PC-9 (cell line): Measurements from ENCODE around the gene SFMBT2. TPM values are rescaled to one million over a fixed set of nuclear protein-coding genes. Genes with fewer than 3 reads are reported as not detected.

Source experiments
- BruUV-seq: library from RNA; stranded (reverse); fragments of 400-500 nt; replicated peaks from 2 replicates; lab custom pipeline; 2021; lab: Mats Ljungman, UMichigan
- CTCF ChIA-PET: fragments of 300-600 bp; sonication (Branson Sonifier 250); formaldehyde crosslinking; loops from one replicate; lab custom pipeline; 2022; ENCODE audit warnings: antibody characterized with exemption; lab: Charles Lee
- POLR2A ChIA-PET: fragments of 300-600 bp; sonication (Branson Sonifier 250); formaldehyde crosslinking; loops from one replicate; lab custom pipeline; 2022; ENCODE audit warnings: antibody characterized with exemption; ENCODE audit not compliant: unreplicated experiment; lab: Charles Lee
- DNase-seq, 2 experiments: peaks; one replicate each; pipeline versions ENCODE4 v3.0.0 to v3.0.0-alpha.2; 2015 to 2022; ENCODE audit warnings: mixed read lengths in 1 of 2
- H2AFZ ChIP-seq: fragments of 200-600 bp; sonication (generic); 2 replicates; pipeline ENCODE4 v1.8.1; 2017; ENCODE audit warnings: antibody characterized with exemption
- H3F3A ChIP-seq: fragments of 200-600 bp; sonication (generic); 2 replicates; pipeline ENCODE4 v1.8.1; 2017; ENCODE audit warnings: antibody characterized with exemption, mild to moderate bottlenecking, low read depth; ENCODE audit not compliant: insufficient read depth
- H3K27ac ChIP-seq: fragments of 200-600 bp; sonication (generic); 2 replicates; pipeline ENCODE4 v1.6.1; 2016; ENCODE audit warnings: mixed run types
- H3K27me3 ChIP-seq: fragments of 200-600 bp; sonication (generic); 2 replicates; pipeline ENCODE4 v1.6.1; 2016; ENCODE audit warnings: low read depth, mixed run types; ENCODE audit not compliant: insufficient read depth
- H3K36me3 ChIP-seq: fragments of 200-600 bp; sonication (generic); 2 replicates; pipeline ENCODE4 v1.6.1; 2016; ENCODE audit warnings: low read depth, mixed run types
- H3K4me1 ChIP-seq: fragments of 200-600 bp; sonication (generic); replicated peaks from 2 replicates; pipeline ENCODE4 v1.6.1; 2016; ENCODE audit warnings: mixed run types; ENCODE audit not compliant: insufficient read depth
- H3K4me2 ChIP-seq: fragments of 200-600 bp; sonication (generic); 2 replicates; pipeline ENCODE4 v1.6.1; 2017; ENCODE audit warnings: mixed run types
- H3K4me3 ChIP-seq: fragments of 200-600 bp; sonication (generic); 2 replicates; pipeline ENCODE4 v1.6.1; 2016; ENCODE audit warnings: mixed run types
- H3K79me2 ChIP-seq: fragments of 200-600 bp; sonication (generic); 2 replicates; pipeline ENCODE4 v1.6.1; 2017; ENCODE audit warnings: low read depth, mixed run types
- H3K9me2 ChIP-seq: fragments of 200-600 bp; sonication (generic); 2 replicates; pipeline ENCODE4 v1.8.1; 2017; ENCODE audit warnings: mild to moderate bottlenecking; ENCODE audit not compliant: insufficient read depth
- H3K9me3 ChIP-seq: fragments of 200-600 bp; sonication (generic); 2 replicates; pipeline ENCODE4 v1.8.1; 2016; ENCODE audit warnings: low read depth; ENCODE audit not compliant: insufficient read depth
- H4K20me1 ChIP-seq: fragments of 200-600 bp; sonication (generic); 2 replicates; pipeline ENCODE4 v1.8.1; 2017; ENCODE audit not compliant: insufficient read depth
- EZH2 ChIP-seq: fragments of 200-600 bp; sonication (generic); IDR thresholded peaks from 2 replicates; pipeline ENCODE4 v1.8.0; 2017; ENCODE audit warnings: antibody characterized with exemption, low read depth
- intact Hi-C: fragments of 100-400 bp; cut with micrococcal nuclease; formaldehyde crosslinking; loops from one replicate; pipeline ENCODE4 v1.10.0; 2022; ENCODE audit not compliant: unreplicated experiment
- total RNA-seq: library from RNA; stranded (reverse); gene quantifications from 2 replicates; pipeline ENCODE4 v1.2.3, GENCODE V29; 2021
- TF ChIP-seq, protein P1 (sequence below): fragments of 200-600 bp; sonication (generic); conservative IDR thresholded peaks from 2 replicates; pipeline ENCODE4 v1.6.1; 2017; ENCODE audit warnings: mixed run types, antibody characterized with exemption, mild to moderate bottlenecking, moderate library complexity

The SFMBT2 gene
- total RNA-seq, 1 experiment from 2014 or later, result 0.07 TPM

DNA sequence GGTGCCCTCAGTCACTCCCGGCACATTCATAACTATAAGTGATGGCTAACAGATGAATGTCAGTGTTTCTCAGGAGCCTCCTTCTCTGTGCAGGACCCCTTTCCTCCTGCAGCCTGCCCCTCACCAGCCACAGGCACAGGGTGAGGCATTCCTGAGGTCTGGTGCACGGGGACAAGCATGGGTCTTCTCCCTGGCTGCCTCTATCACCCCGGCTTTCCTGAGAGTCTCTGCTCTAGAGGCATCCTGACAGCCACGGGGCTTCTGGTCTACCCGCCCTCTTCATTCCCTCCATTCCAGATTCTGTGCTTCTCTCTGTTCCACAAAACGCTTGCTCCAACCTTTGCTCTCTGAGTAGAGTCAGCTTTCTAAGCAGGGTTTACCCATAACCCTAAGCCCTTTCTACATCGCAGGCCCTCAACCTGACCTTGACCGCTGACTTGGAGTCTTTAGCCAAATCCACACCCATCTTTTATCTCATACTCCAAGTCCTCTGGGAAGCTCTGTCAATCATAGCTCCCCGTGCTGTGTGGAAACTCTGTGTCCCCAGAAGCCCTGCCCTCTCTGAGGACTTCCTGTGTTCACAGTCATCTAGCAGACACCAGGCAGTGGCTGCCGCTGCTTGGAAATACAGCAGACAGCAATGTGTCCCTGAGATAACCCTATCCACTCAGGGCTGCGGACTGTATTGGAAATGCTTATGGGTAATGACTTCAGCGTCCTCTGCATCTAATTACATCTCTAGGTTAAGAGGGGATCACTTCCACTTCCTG, 159.0 kb downstream of the SFMBT2 start:
- ChIA-PET CTCF (no interaction called here), POLR2A (no interaction called here)
- no peak for DNase-seq
- TF ChIP-seq, protein P1, sequence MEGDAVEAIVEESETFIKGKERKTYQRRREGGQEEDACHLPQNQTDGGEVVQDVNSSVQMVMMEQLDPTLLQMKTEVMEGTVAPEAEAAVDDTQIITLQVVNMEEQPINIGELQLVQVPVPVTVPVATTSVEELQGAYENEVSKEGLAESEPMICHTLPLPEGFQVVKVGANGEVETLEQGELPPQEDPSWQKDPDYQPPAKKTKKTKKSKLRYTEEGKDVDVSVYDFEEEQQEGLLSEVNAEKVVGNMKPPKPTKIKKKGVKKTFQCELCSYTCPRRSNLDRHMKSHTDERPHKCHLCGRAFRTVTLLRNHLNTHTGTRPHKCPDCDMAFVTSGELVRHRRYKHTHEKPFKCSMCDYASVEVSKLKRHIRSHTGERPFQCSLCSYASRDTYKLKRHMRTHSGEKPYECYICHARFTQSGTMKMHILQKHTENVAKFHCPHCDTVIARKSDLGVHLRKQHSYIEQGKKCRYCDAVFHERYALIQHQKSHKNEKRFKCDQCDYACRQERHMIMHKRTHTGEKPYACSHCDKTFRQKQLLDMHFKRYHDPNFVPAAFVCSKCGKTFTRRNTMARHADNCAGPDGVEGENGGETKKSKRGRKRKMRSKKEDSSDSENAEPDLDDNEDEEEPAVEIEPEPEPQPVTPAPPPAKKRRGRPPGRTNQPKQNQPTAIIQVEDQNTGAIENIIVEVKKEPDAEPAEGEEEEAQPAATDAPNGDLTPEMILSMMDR, result no peak
- TF ChIP-seq EZH2, result no peak
- Histone ChIP-seq H3K27ac (no peak overlapping the region), H3F3A (no peaks in the 10 kb centered on the region), H3K9me2 (no peaks in the 10 kb centered on the region), H3K27me3 (peaks cover 18% of the 10 kb centered on the region), H3K79me2 (no peaks in the 10 kb centered on the region), H3K4me2 (no peak overlapping the region), H3K9me3 (no peaks in the 10 kb centered on the region), H3K4me1 (no peaks in the 10 kb centered on the region), H4K20me1 (no peaks in the 10 kb centered on the region), H3K36me3 (no peaks in the 10 kb centered on the region), H3K4me3 (no peak overlapping the region), H2AFZ (no peak overlapping the region)
- no TSS peak for BruUV-seq
- intact Hi-C loops, result no loop called here

DNA sequence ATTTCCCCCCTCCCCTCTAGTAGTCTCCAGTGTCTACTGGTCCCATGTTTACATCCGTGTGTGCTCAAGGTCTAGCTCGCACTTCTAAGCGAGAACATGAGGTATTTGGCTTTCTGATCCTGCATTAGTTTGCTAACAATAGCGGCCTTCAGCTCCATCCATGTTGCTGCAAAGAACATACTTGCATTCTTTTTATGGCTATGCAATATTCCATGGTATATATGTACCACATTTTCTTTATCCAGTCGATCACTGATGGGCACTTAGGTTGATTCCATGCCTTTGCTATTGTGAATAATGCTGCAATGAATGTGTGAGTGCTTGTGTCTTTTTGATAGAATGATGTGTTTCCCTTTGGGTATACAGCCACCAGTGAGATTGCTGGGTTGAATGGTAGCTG, 160.6 kb downstream of the SFMBT2 start:
- POLR2A ChIA-PET, result no interaction called here
- H3F3A ChIP-seq, result no peaks in the 10 kb centered on the region
- H3K79me2 ChIP-seq, result no peaks in the 10 kb centered on the region
- no peak overlapping the region for H3K4me2 ChIP-seq
- no peaks in the 10 kb centered on the region for H3K4me1 ChIP-seq
- no peak overlapping the region for H2AFZ ChIP-seq
- no peak for DNase-seq
- peaks cover 23% of the 10 kb centered on the region for H3K27me3 ChIP-seq
- no peaks in the 10 kb centered on the region for H4K20me1 ChIP-seq
- no peak overlapping the region for H3K4me3 ChIP-seq
- TF ChIP-seq EZH2, result no peak
- TF ChIP-seq, protein P1, result no peak
- no peaks in the 10 kb centered on the region for H3K36me3 ChIP-seq
- no peaks in the 10 kb centered on the region for H3K9me2 ChIP-seq
- CTCF ChIA-PET, result no interaction called here
- no peak overlapping the region for H3K27ac ChIP-seq
- BruUV-seq, result no TSS peak
- intact Hi-C loops, result no loop called here
- H3K9me3 ChIP-seq, result no peaks in the 10 kb centered on the region

DNA sequence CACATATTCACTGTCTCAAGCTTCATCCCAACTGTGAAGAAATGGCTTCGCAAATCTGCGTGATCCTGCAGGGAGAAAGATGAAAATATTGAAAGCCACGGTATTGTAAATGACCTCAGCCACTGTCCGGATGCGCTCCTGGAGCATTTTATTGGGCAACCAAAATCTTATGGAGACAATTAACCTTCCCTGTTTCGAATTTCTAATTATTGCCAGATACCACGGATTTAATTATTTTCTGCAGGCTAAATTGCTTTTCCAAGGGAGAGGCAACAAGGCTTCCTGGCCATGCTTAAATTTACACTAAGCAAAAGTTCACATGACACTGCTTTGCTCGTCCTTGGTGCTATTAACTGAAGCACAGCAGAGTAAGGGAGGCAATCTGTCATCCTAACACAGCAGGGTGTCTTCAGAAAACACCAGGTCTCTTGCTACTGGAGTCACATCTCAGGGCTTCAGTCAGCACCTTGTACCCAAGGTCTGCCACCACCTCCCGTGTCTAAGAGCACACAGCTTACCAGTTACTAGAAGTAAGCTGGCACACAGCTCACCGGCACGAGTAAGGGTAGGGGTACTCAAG, 162.2 kb downstream of the SFMBT2 start:
- BruUV-seq, result no TSS peak
- Histone ChIP-seq H3K4me3 (no peak overlapping the region), H3K9me3 (no peaks in the 10 kb centered on the region), H3K4me2 (no peak overlapping the region), H3K36me3 (no peaks in the 10 kb centered on the region), H4K20me1 (no peaks in the 10 kb centered on the region), H3F3A (no peaks in the 10 kb centered on the region), H2AFZ (no peak overlapping the region), H3K27me3 (peaks cover 23% of the 10 kb centered on the region), H3K79me2 (no peaks in the 10 kb centered on the region), H3K9me2 (no peaks in the 10 kb centered on the region), H3K27ac (no peak overlapping the region), H3K4me1 (no peaks in the 10 kb centered on the region)
- TF ChIP-seq EZH2, result no peak
- TF ChIP-seq, protein P1, result no peak
- POLR2A ChIA-PET, result no interaction called here
- intact Hi-C loops, result no loop called here
- CTCF ChIA-PET, result no interaction called here
- DNase-seq, result no peak
